CD14-positive monocyte (primary cell): ENCODE measurements around the gene GYG2. TPM values are rescaled to one million over a fixed set of nuclear protein-coding genes. Genes with fewer than 3 reads are reported as not detected.
"Not testable (repeated sequence)": the region's sequence is repeated elsewhere in the genome, so short reads cannot be mapped to it uniquely, and the experiment has no call there.

ENCODE experiments used
- DNase-seq, 3 donors: peaks; one replicate each; pipeline ENCODE4 v3.0.0-alpha.2; 2011 to 2022
- H2AFZ ChIP-seq: 2 replicates; pipeline ENCODE4 v1.6.0; 2012; ENCODE audit warnings: mild to moderate bottlenecking, low read depth, low read length, inconsistent platforms; ENCODE audit not compliant: insufficient read depth, poor library complexity, severe bottlenecking
- H3K27ac ChIP-seq, 2 donors: 1 replicate in 1 of 2; 2 replicates in 1 of 2; pipeline ENCODE4 v1.5.1; 2012 to 2013; ENCODE audit warnings: low read length in 2 of 2, control low read depth in 1 of 2, inconsistent platforms in 1 of 2, low read depth in 1 of 2, mild to moderate bottlenecking in 1 of 2
- H3K27me3 ChIP-seq, 2 donors: one replicate each; pipeline versions ENCODE4 v1.6.0 to v1.6.1; 2011 to 2013; ENCODE audit warnings: low read length in 2 of 2; ENCODE audit not compliant: control insufficient read depth in 2 of 2, insufficient read depth in 2 of 2
- H3K36me3 ChIP-seq, 2 donors: replicated peaks in 1 of 2; 1 replicate in 1 of 2; 2 replicates in 1 of 2; pipeline versions ENCODE4 v1.5.1 to v1.6.1; 2012 to 2013; ENCODE audit warnings: low read length in 2 of 2, control low read depth in 1 of 2, inconsistent platforms in 1 of 2, mild to moderate bottlenecking in 1 of 2; ENCODE audit not compliant: insufficient read depth in 2 of 2, control insufficient read depth in 1 of 2
- H3K4me1 ChIP-seq, 2 donors: 1 replicate in 1 of 2; 2 replicates in 1 of 2; pipeline versions ENCODE4 v1.5.1 to v1.6.1; 2012 to 2013; ENCODE audit warnings: low read length in 2 of 2, control low read depth in 1 of 2, inconsistent platforms in 1 of 2, mild to moderate bottlenecking in 1 of 2, moderate library complexity in 1 of 2; ENCODE audit not compliant: insufficient read depth in 2 of 2, control insufficient read depth in 1 of 2
- H3K4me2 ChIP-seq: replicated peaks from 2 replicates; pipeline ENCODE3; 2012; ENCODE audit warnings: low read length, moderate library complexity, mild to moderate bottlenecking; ENCODE audit not compliant: poor library complexity, severe bottlenecking; ENCODE audit errors: extremely low read depth
- H3K4me3 ChIP-seq, 3 experiments: fragments of 200-600 bp in 1 of 3; sonication (generic) in 1 of 3; replicated peaks in 1 of 3; 1 replicate in 2 of 3; 2 replicates in 1 of 3; pipeline ENCODE4 v1.5.1; 2011 to 2013; ENCODE audit warnings: low read length in 3 of 3, mild to moderate bottlenecking in 3 of 3, control low read depth in 2 of 3, low read depth in 2 of 3, inconsistent platforms in 1 of 3, moderate library complexity in 1 of 3
- H3K79me2 ChIP-seq: 2 replicates; pipeline ENCODE4 v1.6.0; 2012; ENCODE audit warnings: mild to moderate bottlenecking, control low read depth, inconsistent platforms, low read length, moderate library complexity; ENCODE audit not compliant: insufficient read depth
- H3K9ac ChIP-seq: 2 replicates; pipeline ENCODE4 v1.6.0; 2017; ENCODE audit warnings: low read length, mild to moderate bottlenecking; ENCODE audit not compliant: insufficient read depth, poor library complexity, severe bottlenecking
- H3K9me3 ChIP-seq, 2 donors: replicated peaks in 1 of 2; 1 replicate in 1 of 2; 2 replicates in 1 of 2; pipeline versions ENCODE4 v1.5.1 to v1.6.1; 2012 to 2013; ENCODE audit warnings: low read length in 2 of 2, control low read depth in 1 of 2; ENCODE audit not compliant: control insufficient read depth in 1 of 2, insufficient read depth in 1 of 2
- H4K20me1 ChIP-seq: 2 replicates; pipeline ENCODE4 v1.6.0; 2012; ENCODE audit warnings: mild to moderate bottlenecking, low read length, control low read depth, moderate library complexity; ENCODE audit not compliant: insufficient read depth
- H3K27ac Mint-ChIP-seq, 7 donors: one replicate each; pipeline ENCODE4 v1.8.0; 2020; ENCODE audit warnings: mild to moderate bottlenecking in 7 of 7, mixed read lengths in 7 of 7, moderate library complexity in 6 of 7, inconsistent platforms in 2 of 7
- H3K27me3 Mint-ChIP-seq, 3 donors: one replicate each; pipeline ENCODE4 v1.8.0; 2021 to 2022; ENCODE audit warnings: low read depth in 3 of 3, mild to moderate bottlenecking in 3 of 3, mixed read lengths in 3 of 3, moderate library complexity in 3 of 3, inconsistent platforms in 1 of 3
- H3K36me3 Mint-ChIP-seq, 2 donors: one replicate each; pipeline ENCODE4 v1.8.0; 2020; ENCODE audit warnings: mixed read lengths in 2 of 2, inconsistent platforms in 1 of 2, mild to moderate bottlenecking in 1 of 2
- H3K4me1 Mint-ChIP-seq: one replicate; pipeline ENCODE4 v1.8.0; 2020; ENCODE audit warnings: mild to moderate bottlenecking, mixed read lengths
- H3K4me3 Mint-ChIP-seq, 2 donors: one replicate each; pipeline ENCODE4 v1.8.0; 2020; ENCODE audit warnings: mild to moderate bottlenecking in 2 of 2, mixed read lengths in 2 of 2, moderate library complexity in 1 of 2
- H3K9me3 Mint-ChIP-seq, 7 donors: one replicate each; pipeline ENCODE4 v1.8.0; 2020 to 2022; ENCODE audit warnings: mixed read lengths in 7 of 7, mild to moderate bottlenecking in 6 of 7, moderate library complexity in 6 of 7, inconsistent platforms in 2 of 7
- CTCF ChIP-seq: fragments of 200-600 bp; IDR thresholded peaks from one replicate; pipeline ENCODE4 v1.8.0; 2022; ENCODE audit warnings: antibody characterized with exemption, mild to moderate bottlenecking
- WGBS: methylation state at CpG from one replicate; pipeline ENCODE4 v1.1.5; 2013; ENCODE audit warnings: missing lambda C conversion rate; ENCODE audit not compliant: insufficient coverage; 5-methylcytosine and 5-hydroxymethylcytosine counted together
- intact Hi-C, 2 donors: fragments of 100-400 bp; cut with micrococcal nuclease; formaldehyde crosslinking; loops; one replicate each; pipeline versions ENCODE4 v1.15.0 to v1.15.1; 2023
- polyA plus RNA-seq, 3 donors: library from polyadenylated mRNA; depleted of rRNA in 1 of 3; unstranded in 2 of 3; stranded (reverse) in 1 of 3; fragments of 300-500 nt in 2 of 3; fragments of >200 nt in 1 of 3; fragmentation: Illumina TruSeq in 2 of 3; gene quantifications; 1 replicate in 2 of 3; 2 replicates in 1 of 3; pipeline ENCODE4 v1.2.3, GENCODE V29; 2012 to 2021

Gene GYG2
- polyA plus RNA-seq, 3 donors, result not detected

DNA sequence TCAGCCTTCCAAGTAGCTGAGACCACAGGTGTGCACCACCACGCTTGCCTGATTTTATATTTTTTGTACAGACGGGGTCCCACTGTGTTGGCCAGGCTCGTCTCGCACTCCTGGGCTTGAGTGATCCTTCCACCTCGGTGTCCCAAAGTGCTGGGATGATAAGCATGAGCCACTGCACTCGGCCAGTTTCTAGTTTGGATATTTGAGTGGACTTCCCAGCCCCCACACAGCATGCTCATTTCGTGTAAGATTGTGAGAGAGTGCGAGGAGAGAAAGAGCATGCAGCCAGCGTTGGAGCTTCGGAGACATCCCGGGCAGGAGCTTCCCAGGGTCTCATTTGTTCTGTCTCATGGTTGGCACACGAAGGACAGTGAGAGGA is 68.6 kb downstream of the GYG2 start:
- H3K4me1 Mint-ChIP-seq, result peaks cover 54% of the 10 kb centered on the region

DNA sequence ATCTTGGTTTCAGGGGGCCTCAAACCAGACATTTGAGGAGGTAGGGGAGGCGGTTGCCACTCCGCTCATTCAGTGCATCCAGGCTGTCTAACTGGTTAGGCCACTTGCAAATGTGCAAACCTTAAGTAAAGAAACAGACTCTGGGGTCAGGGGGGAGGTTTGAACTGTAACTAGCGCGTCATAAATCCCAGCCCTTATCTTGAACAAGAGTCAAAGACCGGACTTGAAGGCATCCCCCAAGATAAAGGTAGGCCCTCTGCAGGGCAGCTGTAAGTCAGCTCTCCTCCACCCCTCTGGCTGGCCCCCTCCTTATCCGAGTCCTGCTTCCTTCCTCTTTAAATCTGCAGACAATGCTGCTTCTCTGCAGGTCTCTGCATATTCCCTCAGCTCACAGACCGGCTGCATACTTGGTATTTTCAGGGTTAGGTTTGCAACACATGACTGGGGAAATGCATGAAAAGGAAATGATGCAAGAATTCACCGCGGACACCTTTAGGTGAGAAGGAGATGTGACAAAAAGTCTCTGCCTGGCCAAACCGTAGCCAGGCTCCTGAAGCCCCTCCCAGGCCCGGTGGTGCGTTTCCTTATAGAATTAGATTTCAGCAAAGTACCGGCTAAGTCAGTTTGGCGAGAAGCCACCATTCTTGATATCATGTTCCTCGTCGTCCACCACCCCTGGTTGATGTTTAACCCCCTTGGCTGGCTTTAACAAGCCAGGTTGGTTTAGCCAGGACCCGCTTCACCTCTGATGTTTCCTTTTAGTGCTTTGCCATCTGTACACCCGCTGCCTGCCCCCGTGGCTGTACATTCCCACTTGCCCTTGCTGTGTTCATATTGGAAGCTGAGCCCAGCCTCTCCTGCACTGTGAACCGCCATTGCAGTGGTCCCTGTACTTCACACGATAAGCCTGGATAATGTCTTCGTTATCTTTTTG is 69.2 kb downstream of the GYG2 start:
- Histone ChIP-seq H3K9ac (peak overlapping the region; percentile 15), H3K4me3 (peak overlapping the region in 1 of 3 experiments; percentile 67), H3K4me2 (peak overlapping the region; percentile 62), H3K4me1 (peaks cover 45 to 65% of the 10 kb centered on the region in 2 donors), H2AFZ (peak overlapping the region; percentile 72), H3K27ac (peak overlapping the region in 1 of 2 donors; percentile 36)
- peak overlapping the region; percentile 55 to 68 for H3K4me3 Mint-ChIP-seq
- peak; percentile 16 to 25 (median 22) for DNase-seq
- H3K9me3 ChIP-seq, H3K79me2 ChIP-seq, H4K20me1 ChIP-seq, intact Hi-C loops, H3K36me3 ChIP-seq, H3K27me3 Mint-ChIP-seq, H3K27me3 ChIP-seq, H3K36me3 Mint-ChIP-seq, H3K9me3 Mint-ChIP-seq: not testable (repeated sequence)
- H3K4me1 Mint-ChIP-seq, result peaks cover 50% of the 10 kb centered on the region
- WGBS, result 0% methylated on average over 4 of the region's 22 CpGs
- peak overlapping the region; percentile 46 to 85 (median 66) for H3K27ac Mint-ChIP-seq

More for the DNA sequence above, 68.6 kb downstream of the GYG2 start:
- WGBS, result 85% methylated on average over 3 of the region's 12 CpGs
- Histone ChIP-seq H3K9ac (peak overlapping the region; percentile 15), H3K4me3 (peak overlapping the region in 1 of 3 experiments; percentile 67), H3K27ac (peak overlapping the region in 1 of 2 donors; percentile 36), H3K79me2 (no peaks in the 10 kb centered on the region), H2AFZ (no peak overlapping the region), H3K36me3 (no peaks in the 10 kb centered on the region), H3K4me1 (peaks cover 45 to 69% of the 10 kb centered on the region in 2 donors), H3K9me3 (no peaks in the 10 kb centered on the region), H3K4me2 (peak overlapping the region; percentile 62), H3K27me3 (no peaks in the 10 kb centered on the region), H4K20me1 (no peaks in the 10 kb centered on the region)
- Mint-ChIP-seq H3K4me3 (peak overlapping the region in 1 of 2 donors; percentile 48), H3K9me3 (no peaks in the 10 kb centered on the region), H3K36me3 (no peaks in the 10 kb centered on the region), H3K27ac (peak overlapping the region in 6 of 7 donors; percentile 60 to 85 (median 68)), H3K27me3 (peaks cover 0 to 9% (median 0%) of the 10 kb centered on the region in 3 donors)
- intact Hi-C loops, result no loop called here
- DNase-seq, result no peak
- no peak for TF ChIP-seq CTCF
